DOHH2 (cell line): ENCODE data around the gene LAMTOR1.

ENCODE experiments used
- EZH2phosphoT487 ChIP-seq: fragments of 200-600 bp; sonication (generic); IDR thresholded peaks from 2 replicates; pipeline ENCODE4 v1.6.1; 2017; ENCODE audit warnings: borderline replicate concordance, mild to moderate bottlenecking, antibody characterized with exemption, low read length, moderate library complexity, mixed read lengths
- TF ChIP-seq, protein P1 (sequence below): fragments of 200-600 bp; sonication (generic); IDR thresholded peaks from one replicate; pipeline ENCODE4 v1.5.1; 2014; ENCODE audit warnings: antibody characterized with exemption, mild to moderate bottlenecking, low read depth, low read length; ENCODE audit not compliant: poor library complexity, severe bottlenecking

DNA sequence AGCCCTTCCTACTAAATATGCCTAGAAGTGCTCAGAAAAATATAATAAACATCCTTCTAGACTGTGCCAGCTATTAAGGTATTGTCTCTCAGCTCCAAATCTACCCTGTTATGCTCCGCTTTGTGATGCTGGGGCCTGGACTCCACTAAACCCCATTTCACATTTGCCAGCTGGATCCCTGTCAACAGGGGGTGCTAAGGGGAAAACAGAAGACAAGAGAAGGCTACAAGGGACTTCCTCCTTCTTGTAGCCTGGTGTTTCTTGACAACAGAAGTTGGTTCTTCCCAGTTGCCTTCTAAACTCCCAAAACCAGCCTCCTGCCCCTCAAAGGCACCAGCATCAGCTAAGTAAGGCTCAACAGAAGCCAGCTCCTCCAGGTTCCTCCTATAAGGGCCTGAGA is 28.0 kb downstream of the LAMTOR1 start:
- TF ChIP-seq, protein P1, sequence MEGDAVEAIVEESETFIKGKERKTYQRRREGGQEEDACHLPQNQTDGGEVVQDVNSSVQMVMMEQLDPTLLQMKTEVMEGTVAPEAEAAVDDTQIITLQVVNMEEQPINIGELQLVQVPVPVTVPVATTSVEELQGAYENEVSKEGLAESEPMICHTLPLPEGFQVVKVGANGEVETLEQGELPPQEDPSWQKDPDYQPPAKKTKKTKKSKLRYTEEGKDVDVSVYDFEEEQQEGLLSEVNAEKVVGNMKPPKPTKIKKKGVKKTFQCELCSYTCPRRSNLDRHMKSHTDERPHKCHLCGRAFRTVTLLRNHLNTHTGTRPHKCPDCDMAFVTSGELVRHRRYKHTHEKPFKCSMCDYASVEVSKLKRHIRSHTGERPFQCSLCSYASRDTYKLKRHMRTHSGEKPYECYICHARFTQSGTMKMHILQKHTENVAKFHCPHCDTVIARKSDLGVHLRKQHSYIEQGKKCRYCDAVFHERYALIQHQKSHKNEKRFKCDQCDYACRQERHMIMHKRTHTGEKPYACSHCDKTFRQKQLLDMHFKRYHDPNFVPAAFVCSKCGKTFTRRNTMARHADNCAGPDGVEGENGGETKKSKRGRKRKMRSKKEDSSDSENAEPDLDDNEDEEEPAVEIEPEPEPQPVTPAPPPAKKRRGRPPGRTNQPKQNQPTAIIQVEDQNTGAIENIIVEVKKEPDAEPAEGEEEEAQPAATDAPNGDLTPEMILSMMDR: peak; percentile 32
- TF ChIP-seq EZH2phosphoT487: no peak
